Transverse colon (tissue), 4 donors: ENCODE measurements around the gene CAMKV. TPM values are rescaled to one million over a fixed set of nuclear protein-coding genes. Genes with fewer than 3 reads are reported as not detected.

Experiments
- DNase-seq: peaks from one replicate; pipeline ENCODE4 v3.0.0-alpha.2; 2019
- H3K27ac ChIP-seq, 4 donors: fragments of 200-600 bp; sonication (generic); 2 replicates each; pipeline ENCODE4 v1.5.1; 2016 to 2018; ENCODE audit warnings: inconsistent platforms in 4 of 4
- H3K27me3 ChIP-seq: fragments of 200-600 bp; sonication (generic); 2 replicates; pipeline ENCODE4 v1.5.1; 2017; ENCODE audit warnings: inconsistent platforms
- H3K36me3 ChIP-seq, 4 donors: fragments of 200-600 bp; sonication (generic); 2 replicates each; pipeline ENCODE4 v1.5.1; 2017 to 2019; ENCODE audit warnings: inconsistent platforms in 4 of 4
- H3K4me1 ChIP-seq, 4 donors: fragments of 200-600 bp; sonication (generic); 2 replicates each; pipeline ENCODE4 v1.5.1; 2017 to 2020; ENCODE audit warnings: inconsistent platforms in 4 of 4
- H3K4me3 ChIP-seq, 4 donors: fragments of 200-600 bp; sonication (generic); 1 replicate in 1 of 4; 2 replicates in 3 of 4; pipeline versions ENCODE4 v1.5.1 to v1.6.1; 2017 to 2019; ENCODE audit warnings: inconsistent platforms in 4 of 4
- H3K9me3 ChIP-seq, 2 donors: fragments of 200-600 bp; sonication (generic); 2 replicates each; pipeline ENCODE4 v1.5.1; 2017 to 2019; ENCODE audit warnings: inconsistent platforms in 2 of 2
- CTCF ChIP-seq, 5 experiments: fragments of 200-600 bp in 3 of 5; fragments of 450-650 bp in 2 of 5; sonication (generic) in 3 of 5; IDR thresholded peaks; 1 replicate in 2 of 5; 2 replicates in 3 of 5; pipeline ENCODE4 v1.5.1; 2016 to 2017; ENCODE audit warnings: antibody characterized with exemption in 5 of 5, inconsistent platforms in 3 of 5, mild to moderate bottlenecking in 2 of 5, moderate library complexity in 1 of 5
- EP300 ChIP-seq: sonication (generic); formaldehyde crosslinking; IDR thresholded peaks from one replicate; pipeline ENCODE4 v1.6.1; 2017; ENCODE audit warnings: antibody characterized with exemption, low read depth
- POLR2A ChIP-seq: fragments of 450-650 bp; IDR thresholded peaks from one replicate; pipeline ENCODE4 v1.6.1; 2016; ENCODE audit warnings: antibody characterized with exemption, mild to moderate bottlenecking, moderate library complexity
- POLR2AphosphoS5 ChIP-seq, 3 donors: sonication (generic); formaldehyde crosslinking; IDR thresholded peaks; one replicate each; pipeline ENCODE4 v1.6.1; 2016; ENCODE audit warnings: antibody characterized with exemption in 3 of 3
- WGBS, 2 donors: methylation state at CpG; one replicate each; pipeline ENCODE4 v1.1.5; 2018; ENCODE audit warnings: low coverage in 1 of 2; 5-methylcytosine and 5-hydroxymethylcytosine counted together
- in situ Hi-C, 4 donors: fragments of 200-750 bp; cut with MboI; loops; one replicate each; pipeline versions ENCODE4 v1.15.0 to v1.15.1; 2017; ENCODE audit warnings: low sequenced_read_pairs in 3 of 4, low pct_ligation_motif_present in 1 of 4, low pct_unique_long_range_greater_than_20kb in 1 of 4
- intact Hi-C: fragments of 100-400 bp; cut with DNase I; formaldehyde crosslinking; loops from one replicate; pipeline ENCODE4 v1.15.1; 2023; ENCODE audit warnings: low total_unique reads
- total RNA-seq, 4 donors: library from RNA; depleted of rRNA; stranded (reverse); fragments of >200 nt; gene quantifications; one replicate each; pipeline ENCODE4 v1.1.0, GENCODE V29; 2016

CAMKV gene
- total RNA-seq, 4 donors from 2014 or later: 0.14 TPM; not detected in 3

- Histone ChIP-seq H3K4me3 (no peak overlapping the region), H3K27ac (no peak overlapping the region), H3K9me3 (no peaks in the 10 kb centered on the region), H3K27me3 (no peaks in the 10 kb centered on the region), H3K4me1 (peaks cover 0 to 4% (median 1%) of the 10 kb centered on the region in 4 donors), H3K36me3 (no peaks in the 10 kb centered on the region)
- TF ChIP-seq POLR2A (no peak), CTCF (IDR thresholded peaks at IDR 0.05) (peak in 1 of 5 experiments; percentile 15)
- DNase-seq: no peak
- intact Hi-C loops: loop anchor here (10.0 kb wide), 1 partner anchor 136 kb away; no protein-coding TSS in a partner anchor
- in situ Hi-C loops: loop anchor here in 1 of 4 donors (10.0 kb wide), 1 partner anchor 136 kb away; no protein-coding TSS in a partner anchor
These were observed 28.5 kb downstream of the CAMKV start for GRCh38 chr3:49841126-49841696.

- H3K9me3 ChIP-seq: no peaks in the 10 kb centered on the region
- intact Hi-C loops (loop anchor here (10.0 kb wide), 1 partner anchor 136 kb away; no protein-coding TSS in a partner anchor), in situ Hi-C loops (loop anchor here in 1 of 4 donors (10.0 kb wide), 1 partner anchor 136 kb away; no protein-coding TSS in a partner anchor)
- H3K4me3 ChIP-seq: no peak overlapping the region
- DNase-seq: no peak
- no peaks in the 10 kb centered on the region for H3K36me3 ChIP-seq
- WGBS, 2 donors: 65% methylated on average over 2 of the region's 2 CpGs; no CpG with 5 or more reads in 1 of the 2 donors
- H3K27me3 ChIP-seq: no peaks in the 10 kb centered on the region
- no peak overlapping the region for H3K27ac ChIP-seq
- TF ChIP-seq EP300 (no peak), POLR2A (no peak), POLR2AphosphoS5 (IDR thresholded peaks at IDR 0.05) (no peak), CTCF (IDR thresholded peaks at IDR 0.05) (no peak)
- H3K4me1 ChIP-seq: peaks cover 0 to 4% (median 1%) of the 10 kb centered on the region in 4 donors
These were observed 29.3 kb downstream of the CAMKV start for GRCh38 chr3:49840388-49840787.

- no peaks in the 10 kb centered on the region for H3K36me3 ChIP-seq
- no peak overlapping the region for H3K4me3 ChIP-seq
- intact Hi-C loops (loop anchor here (1.0 kb wide), 1 partner anchor 37 kb away; no protein-coding TSS in a partner anchor), in situ Hi-C loops (no loop called here)
- 14 to 34% methylated on average over 2 to 6 of the region's 6 CpGs for WGBS, 2 donors
- no peak overlapping the region for H3K27ac ChIP-seq
- peaks cover 0 to 4% (median 1%) of the 10 kb centered on the region in 4 donors for H3K4me1 ChIP-seq
- H3K27me3 ChIP-seq: no peaks in the 10 kb centered on the region
- DNase-seq: peak; percentile 83
- H3K9me3 ChIP-seq: no peaks in the 10 kb centered on the region
- TF ChIP-seq CTCF (IDR thresholded peaks at IDR 0.05) (peak; percentile 87 to 93 (median 91)), POLR2AphosphoS5 (IDR thresholded peaks at IDR 0.05) (no peak)
These were observed 30.4 kb downstream of the CAMKV start for GRCh38 chr3:49839193-49839809.

- Histone ChIP-seq H3K4me1 (no peaks in the 10 kb centered on the region), H3K27ac (no peak overlapping the region), H3K36me3 (no peaks in the 10 kb centered on the region), H3K4me3 (no peak overlapping the region), H3K9me3 (no peaks in the 10 kb centered on the region), H3K27me3 (no peaks in the 10 kb centered on the region)
- no peak for DNase-seq
- in situ Hi-C loops (no loop called here), intact Hi-C loops (no loop called here)
- TF ChIP-seq POLR2A (no peak), POLR2AphosphoS5 (IDR thresholded peaks at IDR 0.05) (no peak), CTCF (IDR thresholded peaks at IDR 0.05) (no peak), EP300 (no peak)
- 78% methylated on average over 3 of the region's 3 CpGs; no CpG with 5 or more reads in 1 of the 2 donors for WGBS, 2 donors
These were observed 38.4 kb downstream of the CAMKV start for GRCh38 chr3:49831341-49831740.
